NCI-H2081 treated with DMSO at 0.1 percent for 48 hours (cell line): ENCODE data around the gene PSPC1.
"Not testable (repeated sequence)": the region's sequence is repeated elsewhere in the genome, so short reads cannot be mapped to it uniquely, and the experiment has no call there.

Experiments
- DNase-seq: peaks from one replicate; lab custom pipeline; 2025; lab: John Stamatoyannopoulos, UW

Gene PSPC1

GRCh38 chr13:19763618-19764017 lies 19.1 kb downstream of the PSPC1 start:
- no peak for DNase-seq

GRCh38 chr13:19759669-19760068 lies 23.1 kb downstream of the PSPC1 start:
- DNase-seq = no peak

- DNase-seq = no peak
Measured at GRCh38 chr13:19742643-19743042, 40.1 kb downstream of the PSPC1 start.

- DNase-seq = no peak
Measured at GRCh38 chr13:19737844-19738557, 44.7 kb downstream of the PSPC1 start.

- DNase-seq = no peak
Measured at GRCh38 chr13:19726611-19727010, 56.1 kb downstream of the PSPC1 start.

GRCh38 chr13:19725320-19725719 lies 57.4 kb downstream of the PSPC1 start:
- DNase-seq = no peak

GRCh38 chr13:19720039-19720438 lies 62.7 kb downstream of the PSPC1 start:
- no peak for DNase-seq

- DNase-seq = no peak
Measured at GRCh38 chr13:19713186-19713965, 69.4 kb downstream of the PSPC1 start.

GRCh38 chr13:19709782-19710181 lies 73.0 kb downstream of the PSPC1 start:
- DNase-seq = not testable (repeated sequence)

GRCh38 chr13:19709039-19709438 lies 73.7 kb downstream of the PSPC1 start:
- not testable (repeated sequence) for DNase-seq

GRCh38 chr13:19704256-19704655 lies 78.5 kb downstream of the PSPC1 start:
- DNase-seq = not testable (repeated sequence)

- not testable (repeated sequence) for DNase-seq
Measured at GRCh38 chr13:19701619-19702018, 81.1 kb downstream of the PSPC1 start.

GRCh38 chr13:19700963-19701362 lies 81.8 kb downstream of the PSPC1 start:
- DNase-seq = not testable (repeated sequence)

GRCh38 chr13:19695829-19696228 lies 86.9 kb downstream of the PSPC1 start:
- DNase-seq = no peak

GRCh38 chr13:19695428-19695827 lies 87.3 kb downstream of the PSPC1 start:
- DNase-seq = no peak

GRCh38 chr13:19691447-19691846 lies 91.3 kb downstream of the PSPC1 start:
- not testable (repeated sequence) for DNase-seq

- no peak for DNase-seq
Measured at GRCh38 chr13:19685437-19685836, 97.3 kb downstream of the PSPC1 start.

GRCh38 chr13:19685034-19685433 lies 97.7 kb downstream of the PSPC1 start:
- DNase-seq = no peak

GRCh38 chr13:19681517-19681916 lies 101.2 kb downstream of the PSPC1 start:
- DNase-seq = no peak

- DNase-seq = no peak
Measured at GRCh38 chr13:19680751-19681150, 102.0 kb downstream of the PSPC1 start.

GRCh38 chr13:19676168-19676567 lies 106.6 kb downstream of the PSPC1 start:
- DNase-seq = no peak

- no peak for DNase-seq
Measured at GRCh38 chr13:19674898-19675297, 107.8 kb downstream of the PSPC1 start.
